Measurements from ENCODE around the gene IGLON5. TPM values are rescaled to one million over a fixed set of nuclear protein-coding genes. Genes with fewer than 3 reads are reported as not detected.

Gene IGLON5
- total RNA-seq, 1 experiment from 2014 or later = 18.2 TPM

DNA sequence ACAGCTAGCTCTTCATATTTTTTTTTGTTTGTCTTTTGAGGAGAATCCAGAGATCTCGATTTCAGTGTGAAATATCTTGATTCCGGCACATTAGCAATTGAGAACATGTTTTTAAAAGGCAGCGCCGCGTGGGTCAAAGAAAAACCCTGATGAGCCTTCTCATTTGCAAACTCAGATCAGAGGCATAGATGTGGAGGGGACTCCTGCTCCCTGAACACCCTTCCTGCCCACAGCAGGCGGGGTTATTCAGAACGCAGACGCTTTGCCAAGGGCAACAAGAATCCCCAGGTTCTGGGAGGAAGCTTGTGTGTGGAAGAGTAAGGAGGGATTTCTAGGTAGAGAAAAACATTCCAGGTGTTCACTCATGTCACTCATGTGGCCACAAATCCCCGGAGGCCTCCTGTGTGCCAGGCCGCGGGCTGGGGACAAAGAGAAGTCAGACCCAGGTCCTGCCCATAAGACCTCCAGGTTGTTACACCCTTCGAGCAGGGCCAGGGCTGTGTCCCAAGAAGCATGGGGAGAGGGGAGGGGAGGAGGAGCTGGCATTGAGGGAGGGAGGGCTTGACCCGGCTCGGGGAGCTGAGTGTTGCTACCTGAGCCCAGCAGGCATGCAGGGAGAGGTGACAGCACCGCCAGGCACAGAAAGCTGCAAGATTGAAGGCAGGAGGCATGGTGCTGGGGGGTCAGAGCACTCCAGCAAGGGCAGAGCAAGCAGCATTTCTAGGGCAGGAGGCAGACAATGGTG lies 15.9 kb upstream of the IGLON5 start:
- Histone ChIP-seq H3K36me3 (replicated peaks; ENCODE audit: control insufficient read depth, insufficient read depth, low read length) (no peaks in the 10 kb centered on the region), H3K27me3 (ENCODE audit: control insufficient read depth, insufficient read depth, low read length) (no peaks in the 10 kb centered on the region), H3K4me3 (ENCODE audit: insufficient read depth, low read depth, low read length) (no peak overlapping the region)
- peak; percentile 72 for DNase-seq

DNA sequence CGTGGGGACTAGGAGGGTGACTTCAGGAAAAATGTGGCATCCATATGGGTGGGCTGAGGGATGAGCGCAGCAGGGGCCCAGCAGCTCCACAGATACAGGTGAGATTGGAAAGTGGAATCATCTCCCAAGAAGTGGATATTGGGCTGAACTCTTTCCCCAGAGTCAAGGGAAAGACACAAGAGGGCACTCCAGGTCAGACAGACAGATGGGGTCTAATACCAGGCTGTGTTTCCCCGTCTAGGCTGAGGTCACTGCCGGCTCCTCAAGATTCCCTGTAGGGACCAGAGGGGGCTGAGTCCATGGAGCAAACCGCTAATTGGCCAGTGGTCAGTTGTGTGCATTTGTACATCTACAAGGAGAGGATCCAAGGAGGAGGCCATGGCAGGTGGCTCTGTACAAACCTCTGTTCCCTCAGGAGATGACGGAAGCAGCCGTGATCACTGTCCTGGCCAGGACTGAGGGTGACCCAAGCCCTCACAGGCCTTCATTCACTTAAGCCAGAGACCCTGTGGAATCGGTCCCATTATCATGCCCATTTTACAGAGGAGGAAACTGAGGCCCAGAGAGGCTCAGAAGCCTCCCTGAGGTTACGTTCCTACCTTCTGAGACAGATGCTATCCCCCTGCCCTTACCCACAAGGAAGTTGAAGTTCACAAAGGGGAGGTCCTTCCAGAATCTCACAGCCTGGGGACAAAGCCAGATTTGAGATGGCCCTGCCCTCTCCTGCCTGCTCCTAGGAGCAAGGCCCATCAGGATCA lies 14.9 kb upstream of the IGLON5 start:
- Histone ChIP-seq H3K36me3 (replicated peaks; ENCODE audit: control insufficient read depth, insufficient read depth, low read length) (no peaks in the 10 kb centered on the region), H3K4me3 (ENCODE audit: insufficient read depth, low read depth, low read length) (no peak overlapping the region), H3K27me3 (ENCODE audit: control insufficient read depth, insufficient read depth, low read length) (no peaks in the 10 kb centered on the region)
- peak; percentile 81 for DNase-seq

DNA sequence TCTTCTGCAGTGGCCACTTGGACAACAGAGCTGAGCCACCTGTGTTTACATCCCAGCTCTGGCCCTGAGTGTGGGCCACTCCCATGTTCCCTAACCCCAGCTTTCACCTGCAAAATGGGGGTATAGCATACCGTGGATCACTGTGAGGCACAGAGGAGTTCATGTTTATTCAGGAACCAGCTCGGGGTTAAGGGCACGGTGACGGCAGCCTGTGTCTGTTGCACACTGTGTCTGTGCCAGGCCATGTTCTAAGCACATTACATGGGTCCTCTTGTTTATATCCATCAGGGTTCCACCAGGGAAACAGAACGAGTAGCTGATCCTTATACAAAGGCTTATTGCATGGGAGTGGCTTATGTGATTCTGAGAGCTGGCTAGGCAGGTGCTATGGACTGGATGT lies 14.0 kb upstream of the IGLON5 start:
- Histone ChIP-seq H3K4me3 (ENCODE audit: insufficient read depth, low read depth, low read length) (no peak overlapping the region), H3K36me3 (replicated peaks; ENCODE audit: control insufficient read depth, insufficient read depth, low read length) (no peaks in the 10 kb centered on the region), H3K27me3 (ENCODE audit: control insufficient read depth, insufficient read depth, low read length) (no peaks in the 10 kb centered on the region)
- DNase-seq = no peak

DNA sequence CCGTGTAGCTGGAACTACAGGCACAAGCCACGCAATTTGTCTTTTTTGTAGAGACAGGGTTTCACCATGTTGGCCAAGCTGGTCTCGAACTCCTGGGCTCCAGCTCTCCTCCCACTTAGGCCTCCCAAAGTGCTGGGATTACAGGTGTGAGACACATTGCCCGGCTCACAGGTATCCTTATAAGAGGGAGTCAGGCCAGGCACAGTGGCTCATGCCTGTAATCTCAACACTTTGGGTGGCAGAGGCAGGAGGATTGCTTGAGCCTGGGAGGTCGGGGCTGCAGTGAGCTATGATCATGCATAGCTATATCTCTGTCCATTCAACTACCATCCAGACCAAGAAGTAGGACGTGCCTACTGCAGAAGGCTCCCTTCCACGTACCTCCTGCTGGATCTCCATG lies 10.2 kb upstream of the IGLON5 start:
- no peak overlapping the region for H3K4me3 ChIP-seq (ENCODE audit: insufficient read depth, low read depth, low read length)
- H3K27me3 ChIP-seq (ENCODE audit: control insufficient read depth, insufficient read depth, low read length) = no peaks in the 10 kb centered on the region
- DNase-seq = no peak

DNA sequence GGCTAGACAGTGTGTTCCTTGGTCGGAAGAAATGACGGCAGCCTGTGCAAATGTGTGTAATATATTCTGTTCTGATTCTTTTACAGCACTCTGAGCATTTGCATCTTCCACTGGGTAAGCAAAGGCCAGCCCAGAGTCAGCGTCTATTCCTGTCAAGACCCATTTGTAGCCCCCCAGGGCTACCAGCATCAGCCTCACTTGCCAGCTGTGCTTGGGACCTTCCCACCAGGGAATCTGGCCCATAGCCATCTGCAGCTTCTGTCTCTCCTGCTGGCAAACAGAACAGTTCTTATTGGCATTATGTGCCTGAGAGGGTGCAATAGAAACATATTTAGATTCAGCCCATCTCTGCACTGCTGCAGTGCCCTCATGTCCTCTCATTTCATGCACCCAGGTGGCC lies 6.0 kb upstream of the IGLON5 start:
- no peak overlapping the region for H3K4me3 ChIP-seq (ENCODE audit: insufficient read depth, low read depth, low read length)
- no peak for DNase-seq
- no peaks in the 10 kb centered on the region for H3K36me3 ChIP-seq (replicated peaks; ENCODE audit: control insufficient read depth, insufficient read depth, low read length)
- no peaks in the 10 kb centered on the region; the same call in 1 of the 2 replicates for H3K27me3 ChIP-seq (ENCODE audit: control insufficient read depth, insufficient read depth, low read length)

More for the DNA sequence above, 10.2 kb upstream of the IGLON5 start:
- H3K36me3 ChIP-seq (replicated peaks; ENCODE audit: control insufficient read depth, insufficient read depth, low read length) = no peaks in the 10 kb centered on the region

DNA sequence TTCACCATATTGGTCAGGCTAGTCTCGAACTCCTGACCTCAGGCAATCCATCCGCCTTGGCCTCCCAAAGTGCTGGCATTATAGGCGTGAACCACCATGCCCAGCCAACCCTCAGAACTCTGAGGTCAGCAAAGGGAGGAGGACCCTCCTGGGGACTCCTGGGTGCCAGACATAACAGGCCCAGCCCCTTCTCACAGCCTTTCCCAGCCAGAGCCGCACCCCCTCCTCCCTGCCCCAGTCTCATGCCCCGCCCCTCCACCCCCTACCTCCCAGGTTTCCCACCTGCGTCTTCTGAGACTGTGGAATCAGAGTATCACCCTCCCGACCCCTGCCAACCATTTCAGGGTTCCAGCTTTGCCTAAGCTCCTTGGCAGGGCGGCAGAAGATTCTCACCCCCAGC lies 5.2 kb downstream of the IGLON5 start:
- DNase-seq = peak; percentile 76
- H3K4me3 ChIP-seq (ENCODE audit: insufficient read depth, low read depth, low read length) = no peak overlapping the region
- no peaks in the 10 kb centered on the region; the same call in 1 of the 2 replicates for H3K27me3 ChIP-seq (ENCODE audit: control insufficient read depth, insufficient read depth, low read length)
- H3K36me3 ChIP-seq (replicated peaks; ENCODE audit: control insufficient read depth, insufficient read depth, low read length) = 0 out of 2 replicates have a peak, but pooled peaks cover 1% of the 10 kb centered on the region

DNA sequence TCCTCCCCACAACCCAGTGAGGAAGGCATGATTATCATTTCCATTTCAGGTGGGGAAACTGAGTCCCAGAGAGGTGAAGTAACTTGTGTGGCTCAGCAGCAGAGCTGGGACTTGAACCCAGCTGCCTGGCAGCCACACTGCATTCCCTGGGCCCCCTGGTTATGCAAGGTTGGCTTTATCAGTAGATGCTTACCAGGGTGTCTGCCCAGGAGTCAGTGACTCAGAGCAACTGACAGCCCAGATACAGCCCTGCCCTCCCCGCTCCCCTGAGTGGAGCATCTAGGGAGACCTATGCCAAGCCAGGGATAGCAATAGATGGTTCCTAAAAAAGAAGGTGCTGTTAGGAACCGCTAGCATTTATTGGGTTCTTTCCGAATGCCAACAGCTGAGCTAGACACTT lies 5.9 kb downstream of the IGLON5 start:
- Histone ChIP-seq H3K4me3 (ENCODE audit: insufficient read depth, low read depth, low read length) (no peak overlapping the region), H3K27me3 (ENCODE audit: control insufficient read depth, insufficient read depth, low read length) (no peaks in the 10 kb centered on the region; the same call in 1 of the 2 replicates), H3K36me3 (replicated peaks; ENCODE audit: control insufficient read depth, insufficient read depth, low read length) (0 out of 2 replicates have a peak, but pooled peaks cover 1% of the 10 kb centered on the region)
- no peak for DNase-seq

DNA sequence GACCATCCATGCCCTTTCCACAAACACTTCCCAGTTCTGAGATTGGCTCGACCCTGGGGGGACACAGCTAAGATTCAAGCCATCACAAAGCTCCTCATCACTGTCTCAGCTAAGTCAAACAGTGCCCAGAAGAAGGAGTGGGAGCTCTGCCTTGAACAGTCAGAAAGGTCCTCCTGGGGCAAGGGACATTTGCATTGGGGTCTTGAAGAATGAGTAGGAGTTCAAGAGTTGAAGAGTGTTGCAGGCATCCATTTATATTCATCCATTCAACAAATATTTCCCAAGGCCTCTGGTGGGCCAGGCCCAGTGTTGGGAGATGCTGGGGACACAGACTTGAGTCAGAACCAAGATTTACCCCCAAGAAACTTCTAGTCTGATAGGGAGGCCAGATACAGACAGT lies 6.5 kb downstream of the IGLON5 start:
- no peak for DNase-seq

DNA sequence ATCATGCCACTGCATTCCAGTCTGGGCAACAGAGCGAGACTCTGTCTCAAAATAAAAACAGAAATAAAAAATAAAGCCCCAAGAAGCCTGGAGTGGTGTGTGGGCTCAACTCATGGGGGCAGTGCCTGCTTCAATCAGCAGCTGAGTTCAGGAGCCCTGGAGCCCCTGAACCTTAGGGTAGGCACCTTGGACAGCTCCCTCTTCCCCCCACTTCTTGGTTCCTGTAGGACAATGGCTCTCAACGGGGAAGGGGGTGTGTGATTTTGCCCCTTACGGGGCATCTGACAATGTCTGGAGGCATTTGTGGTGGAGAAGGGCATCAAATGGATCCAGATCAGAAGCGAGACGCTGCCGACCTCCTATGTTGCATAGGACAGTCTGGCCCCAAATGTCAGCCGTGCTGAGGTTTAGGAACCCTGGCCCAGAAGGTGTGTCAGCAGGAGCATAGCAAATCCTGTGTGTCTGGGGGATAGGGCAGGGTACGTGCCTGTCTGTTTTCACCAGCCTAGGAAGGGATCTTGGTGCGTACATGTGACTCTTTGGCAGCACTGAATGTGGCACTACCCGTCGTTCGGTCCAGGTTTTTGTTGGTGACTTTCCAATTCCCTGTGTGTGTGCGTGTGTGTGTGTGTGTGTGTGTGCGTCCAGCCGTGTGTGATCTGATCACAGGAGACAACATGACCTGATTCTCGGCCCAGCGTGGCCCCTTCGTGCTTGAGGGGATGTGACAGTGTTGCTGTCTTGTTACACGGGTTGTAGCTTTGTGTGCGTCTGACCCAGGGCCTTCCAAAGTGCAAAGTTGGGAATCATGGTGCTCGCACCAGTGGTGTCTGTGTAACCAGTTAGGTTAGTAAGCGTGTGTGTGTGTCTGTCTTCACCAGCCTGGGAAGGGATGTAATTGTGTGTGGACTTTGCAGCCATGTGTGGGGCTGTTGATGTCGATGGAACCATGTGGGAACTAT lies 7.5 kb downstream of the IGLON5 start:
- Histone ChIP-seq H3K36me3 (replicated peaks; ENCODE audit: control insufficient read depth, insufficient read depth, low read length) (no peaks in the 10 kb centered on the region), H3K4me3 (ENCODE audit: insufficient read depth, low read depth, low read length) (no peak overlapping the region)
- peak; percentile 68 for DNase-seq

More for the DNA sequence above, 6.5 kb downstream of the IGLON5 start:
- H3K4me3 ChIP-seq (ENCODE audit: insufficient read depth, low read depth, low read length) = no peak overlapping the region
- no peaks in the 10 kb centered on the region for H3K27me3 ChIP-seq (ENCODE audit: control insufficient read depth, insufficient read depth, low read length)
- 0 out of 2 replicates have a peak, but pooled peaks cover 1% of the 10 kb centered on the region for H3K36me3 ChIP-seq (replicated peaks; ENCODE audit: control insufficient read depth, insufficient read depth, low read length)

DNA sequence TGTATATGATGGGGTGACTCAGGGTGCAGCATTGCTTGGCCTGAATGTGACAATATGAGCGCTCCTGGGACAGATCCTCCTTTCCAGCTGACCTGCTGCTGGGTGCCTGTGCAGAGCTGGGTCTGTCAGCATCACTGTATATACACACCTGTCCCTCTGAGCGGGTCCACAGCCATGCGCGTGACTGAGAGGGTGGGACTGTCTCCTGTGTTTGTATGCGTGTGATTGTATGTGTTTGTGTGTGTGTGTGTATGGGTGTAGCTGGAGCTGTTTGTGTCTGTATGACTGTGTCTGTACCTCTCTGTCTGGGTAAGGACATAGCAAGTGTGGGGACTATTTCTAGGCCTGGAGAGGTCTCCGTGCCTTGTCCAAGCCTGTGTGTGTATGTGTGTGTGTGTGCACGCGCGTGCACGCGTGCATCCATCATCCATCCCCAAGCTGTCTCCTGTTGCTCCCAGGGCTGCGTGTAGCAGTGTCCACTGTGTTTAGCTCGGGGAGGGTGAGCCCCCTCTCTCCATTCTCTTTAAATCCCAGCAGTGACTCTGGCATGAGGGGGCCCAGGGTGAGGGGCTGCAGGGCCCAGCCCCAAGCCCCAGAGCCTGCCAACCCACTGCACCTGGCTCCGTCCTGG lies 8.3 kb downstream of the IGLON5 start:
- no peaks in the 10 kb centered on the region for H3K27me3 ChIP-seq (ENCODE audit: control insufficient read depth, insufficient read depth, low read length)
- no peaks in the 10 kb centered on the region; the same call in 1 of the 2 replicates for H3K36me3 ChIP-seq (replicated peaks; ENCODE audit: control insufficient read depth, insufficient read depth, low read length)
- DNase-seq = no peak
- no peak overlapping the region for H3K4me3 ChIP-seq (ENCODE audit: insufficient read depth, low read depth, low read length)

More for the DNA sequence above, 7.5 kb downstream of the IGLON5 start:
- no peaks in the 10 kb centered on the region for H3K27me3 ChIP-seq (ENCODE audit: control insufficient read depth, insufficient read depth, low read length)

DNA sequence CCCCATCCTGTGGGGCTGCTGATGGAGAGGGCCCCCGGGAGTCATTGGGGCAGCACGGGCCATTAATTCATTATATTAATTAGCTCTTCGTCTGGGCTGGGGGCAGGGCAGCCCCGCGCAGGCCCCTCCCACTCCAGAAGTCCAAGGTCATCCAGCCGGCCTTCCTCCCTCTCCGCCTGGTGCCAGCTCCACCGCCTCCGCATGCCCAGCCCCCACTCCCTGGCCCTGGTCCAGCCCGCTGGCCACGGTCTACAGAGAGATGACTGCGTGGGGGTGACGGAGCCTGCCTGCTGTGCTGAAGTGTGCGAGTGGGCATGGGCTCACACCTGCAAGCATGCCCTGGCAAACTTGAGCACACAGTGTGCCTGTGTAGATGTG lies 8.8 kb downstream of the IGLON5 start:
- H3K27me3 ChIP-seq (ENCODE audit: control insufficient read depth, insufficient read depth, low read length) = no peaks in the 10 kb centered on the region
- DNase-seq = peak; percentile 61
- H3K36me3 ChIP-seq (replicated peaks; ENCODE audit: control insufficient read depth, insufficient read depth, low read length) = no peaks in the 10 kb centered on the region; the same call in 1 of the 2 replicates
- no peak overlapping the region for H3K4me3 ChIP-seq (ENCODE audit: insufficient read depth, low read depth, low read length)

DNA sequence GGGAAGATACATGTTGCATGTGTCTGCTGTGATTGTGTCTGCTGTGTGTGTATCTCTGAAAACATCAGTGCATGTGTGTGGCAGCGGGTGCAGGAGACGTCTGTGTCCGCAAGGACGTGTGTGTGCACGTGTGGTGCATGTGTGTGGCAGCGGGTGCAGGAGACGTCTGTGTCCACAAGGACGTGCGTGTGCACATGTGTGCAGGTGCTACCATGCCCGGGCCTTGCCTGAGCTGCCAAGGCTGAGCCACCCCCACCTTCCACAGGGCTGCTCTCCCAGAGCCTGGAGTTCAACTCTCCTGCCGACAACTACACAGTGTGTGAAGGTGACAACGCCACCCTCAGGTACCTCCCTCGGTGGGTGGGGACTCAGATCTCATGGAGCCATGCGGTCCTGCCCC lies 10.4 kb downstream of the IGLON5 start:
- no peak overlapping the region for H3K4me3 ChIP-seq (ENCODE audit: insufficient read depth, low read depth, low read length)
- H3K27me3 ChIP-seq (ENCODE audit: control insufficient read depth, insufficient read depth, low read length) = peaks cover 2% of the 10 kb centered on the region; the same call in 1 of the 2 replicates
- DNase-seq = peak; percentile 30
- H3K36me3 ChIP-seq (replicated peaks; ENCODE audit: control insufficient read depth, insufficient read depth, low read length) = no peaks in the 10 kb centered on the region; the same call in 1 of the 2 replicates

DNA sequence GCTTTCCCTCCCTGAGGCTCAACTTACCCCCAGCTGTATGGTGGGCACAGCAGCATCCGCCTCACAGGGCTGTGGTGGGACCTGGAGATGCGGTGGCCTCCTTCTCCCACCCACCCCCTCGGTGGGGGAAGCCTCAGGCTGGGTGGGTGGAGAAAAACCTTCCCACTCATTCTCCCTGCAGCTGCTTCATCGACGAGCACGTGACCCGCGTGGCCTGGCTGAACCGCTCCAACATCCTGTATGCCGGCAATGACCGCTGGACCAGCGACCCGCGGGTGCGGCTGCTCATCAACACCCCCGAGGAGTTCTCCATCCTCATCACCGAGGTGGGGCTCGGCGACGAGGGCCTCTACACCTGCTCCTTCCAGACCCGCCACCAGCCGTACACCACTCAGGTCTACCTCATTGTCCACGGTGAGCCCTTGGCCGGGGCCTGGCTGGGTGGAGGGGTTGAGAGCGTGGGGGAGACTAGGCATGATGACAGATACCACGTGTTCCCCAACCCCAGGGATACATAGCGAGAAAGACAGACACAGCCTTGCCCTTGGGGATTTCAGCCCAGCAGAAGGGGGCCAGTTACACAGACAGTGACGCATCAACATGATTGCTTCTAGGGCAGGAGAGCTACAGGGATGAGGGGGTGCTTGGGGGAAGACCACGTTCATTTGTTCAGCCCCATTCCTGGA lies 12.2 kb downstream of the IGLON5 start:
- no peak overlapping the region for H3K4me3 ChIP-seq (ENCODE audit: insufficient read depth, low read depth, low read length)
- peak; percentile 32 for DNase-seq
- peaks cover 9% of the 10 kb centered on the region for H3K27me3 ChIP-seq (ENCODE audit: control insufficient read depth, insufficient read depth, low read length)
- no peaks in the 10 kb centered on the region; the same call in 1 of the 2 replicates for H3K36me3 ChIP-seq (replicated peaks; ENCODE audit: control insufficient read depth, insufficient read depth, low read length)

Measured in H7 (cell line).